Peyer's patch (tissue), 4 donors: ENCODE measurements around the gene HDAC4. TPM values are rescaled to one million over a fixed set of nuclear protein-coding genes. Genes with fewer than 3 reads are reported as not detected.

ENCODE experiments used
- DNase-seq, 3 donors: peaks; one replicate each; pipeline ENCODE4 v3.0.0-alpha.2; 2017 to 2019
- H3K27ac ChIP-seq, 4 donors: fragments of 200-600 bp; sonication (generic); one replicate each; pipeline ENCODE4 v1.5.1; 2016 to 2019
- H3K27me3 ChIP-seq, 2 donors: fragments of 200-600 bp; sonication (generic); one replicate each; pipeline ENCODE4 v1.5.1; 2019
- H3K36me3 ChIP-seq, 3 donors: fragments of 200-600 bp; sonication (generic); one replicate each; pipeline ENCODE4 v1.5.1; 2016 to 2019
- H3K4me1 ChIP-seq, 4 donors: fragments of 200-600 bp; sonication (generic); one replicate each; pipeline ENCODE4 v1.5.1; 2016 to 2019
- H3K4me3 ChIP-seq, 4 donors: fragments of 200-600 bp; sonication (generic); 1 replicate in 3 of 4; 2 replicates in 1 of 4; pipeline ENCODE4 v1.5.1; 2016 to 2019; ENCODE audit warnings: mild to moderate bottlenecking in 1 of 4
- H3K9me3 ChIP-seq, 4 donors: fragments of 200-600 bp; sonication (generic); one replicate each; pipeline ENCODE4 v1.5.1; 2016 to 2019; ENCODE audit warnings: mild to moderate bottlenecking in 1 of 4
- CTCF ChIP-seq, 6 experiments: fragments of 450-650 bp in 4 of 6; fragments of 200-600 bp in 2 of 6; sonication (generic) in 1 of 6; IDR thresholded peaks; one replicate each; pipeline ENCODE4 v1.5.1; 2017 to 2019; ENCODE audit warnings: antibody characterized with exemption in 6 of 6, mild to moderate bottlenecking in 3 of 6, moderate library complexity in 1 of 6
- POLR2A ChIP-seq, 2 donors: fragments of 450-650 bp; IDR thresholded peaks; one replicate each; pipeline ENCODE4 v1.5.1; 2017; ENCODE audit warnings: antibody characterized with exemption in 2 of 2, mild to moderate bottlenecking in 2 of 2, moderate library complexity in 2 of 2
- total RNA-seq, 4 donors: library from RNA; depleted of rRNA; stranded (reverse); fragments of >200 nt; gene quantifications; one replicate each; pipeline ENCODE4 v1.1.0, GENCODE V29; 2016

HDAC4 gene
- total RNA-seq, 4 donors from 2014 or later, result 28.9 to 198 (median 102) TPM

DNA sequence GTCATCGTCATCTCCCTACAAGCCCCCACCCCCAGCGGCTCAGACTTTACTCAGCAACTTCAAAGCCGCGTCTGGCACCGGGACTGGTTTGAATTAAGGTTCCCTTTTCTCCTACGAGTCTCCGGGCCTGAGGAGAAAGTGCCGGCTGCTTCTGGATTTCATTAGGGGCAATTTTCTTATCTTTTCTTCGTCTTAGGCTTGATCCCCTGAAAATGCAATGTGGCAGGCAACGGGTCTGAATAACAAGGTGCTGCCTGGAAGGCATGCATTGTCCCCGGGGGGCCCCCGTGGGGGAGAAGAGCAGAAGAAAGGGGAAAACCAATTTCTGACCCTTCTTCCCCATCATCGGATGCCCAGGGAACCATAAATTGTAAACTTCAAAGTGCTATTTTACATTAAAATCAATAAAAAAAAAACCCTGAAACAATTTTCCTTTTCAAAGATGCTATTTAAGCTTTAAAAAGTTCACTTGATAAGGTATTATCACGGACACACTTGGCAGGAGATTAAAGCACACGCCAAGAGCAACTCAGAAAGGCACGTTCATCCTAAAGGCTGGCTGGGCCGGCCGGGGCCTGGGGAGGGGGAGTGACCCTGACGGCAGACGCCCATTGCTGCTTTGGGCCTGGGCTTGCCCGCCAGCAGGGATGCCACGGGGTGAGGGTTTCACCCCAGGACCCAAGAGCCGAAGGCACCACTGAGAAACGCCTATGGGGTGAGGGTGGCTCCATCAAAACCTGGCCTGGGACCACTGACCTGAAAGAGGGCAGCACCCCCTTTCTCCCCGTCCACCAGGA, 322.5 kb downstream of the HDAC4 start:
- H3K36me3 ChIP-seq, result peaks cover 0 to 78% (median 0%) of the 10 kb centered on the region in 3 donors
- no peaks in the 10 kb centered on the region for H3K27me3 ChIP-seq
- H3K4me1 ChIP-seq, result peaks cover 0 to 8% (median 0%) of the 10 kb centered on the region in 4 donors
- H3K27ac ChIP-seq, result no peak overlapping the region
- H3K4me3 ChIP-seq, result no peak overlapping the region
- no peaks in the 10 kb centered on the region for H3K9me3 ChIP-seq
- no peak for TF ChIP-seq POLR2A (IDR thresholded peaks at IDR 0.05)
- TF ChIP-seq CTCF (IDR thresholded peaks at IDR 0.05), result no peak
- DNase-seq, result no peak

- Histone ChIP-seq H3K4me1 (peaks cover 0 to 8% (median 0%) of the 10 kb centered on the region in 4 donors), H3K27ac (no peak overlapping the region), H3K9me3 (no peaks in the 10 kb centered on the region), H3K27me3 (no peaks in the 10 kb centered on the region), H3K36me3 (peaks cover 0 to 80% (median 0%) of the 10 kb centered on the region in 3 donors), H3K4me3 (no peak overlapping the region)
- no peak for DNase-seq
- TF ChIP-seq POLR2A (IDR thresholded peaks at IDR 0.05), result no peak
Observed at GRCh38 chr2:239077260-239077659, 323.6 kb downstream of the HDAC4 start.

DNA sequence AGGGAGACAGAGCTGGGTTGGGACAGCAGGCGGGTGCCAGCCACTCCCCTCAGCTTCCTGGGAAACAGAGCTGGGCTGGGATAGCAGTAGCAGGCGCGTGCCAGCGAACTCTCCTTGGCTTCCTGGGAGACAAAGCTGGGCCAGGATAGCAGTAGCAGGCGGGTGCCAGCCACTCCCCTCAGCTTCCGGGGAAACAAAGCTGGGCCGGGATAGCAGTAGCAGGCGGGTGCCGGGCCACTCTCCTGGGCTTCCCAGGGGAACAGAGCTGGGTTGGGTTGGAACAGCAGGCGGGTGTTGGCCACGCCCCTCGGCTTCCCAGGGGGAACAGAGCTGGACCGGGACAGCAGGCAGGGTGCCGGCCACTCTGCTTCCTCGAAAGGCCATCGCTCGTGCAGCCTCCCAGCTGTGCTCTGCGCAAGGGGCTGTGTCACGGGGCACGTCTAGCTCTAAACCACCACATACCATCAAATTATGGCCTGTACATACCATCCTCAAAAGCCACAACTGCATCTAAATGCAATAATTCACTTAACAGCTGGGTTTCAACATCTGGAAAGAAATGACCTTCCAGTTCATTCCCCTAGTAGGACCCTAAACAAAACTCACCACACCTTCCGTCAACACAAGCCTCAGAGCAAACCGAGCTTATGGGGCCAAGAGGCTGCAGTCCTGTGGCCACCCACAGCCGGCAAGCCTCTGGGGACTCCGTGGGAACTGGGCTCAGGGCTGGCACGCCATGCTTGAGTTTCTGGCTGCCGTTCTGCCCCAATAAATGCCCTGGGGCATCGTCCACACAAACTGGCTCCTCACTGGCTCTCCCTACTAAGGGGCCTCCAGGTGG, 324.7 kb downstream of the HDAC4 start:
- H3K4me1 ChIP-seq, result peaks cover 0 to 8% (median 0%) of the 10 kb centered on the region in 4 donors
- no peak overlapping the region for H3K4me3 ChIP-seq
- peaks cover 0 to 75% (median 0%) of the 10 kb centered on the region in 3 donors for H3K36me3 ChIP-seq
- TF ChIP-seq CTCF (IDR thresholded peaks at IDR 0.05) (no peak), POLR2A (IDR thresholded peaks at IDR 0.05) (no peak)
- DNase-seq, result peak in 2 of 3 donors; percentile 65 to 74
- peak overlapping the region in 2 of 4 donors; percentile 14 to 35 for H3K27ac ChIP-seq
- no peaks in the 10 kb centered on the region for H3K9me3 ChIP-seq
- H3K27me3 ChIP-seq, result no peaks in the 10 kb centered on the region

DNA sequence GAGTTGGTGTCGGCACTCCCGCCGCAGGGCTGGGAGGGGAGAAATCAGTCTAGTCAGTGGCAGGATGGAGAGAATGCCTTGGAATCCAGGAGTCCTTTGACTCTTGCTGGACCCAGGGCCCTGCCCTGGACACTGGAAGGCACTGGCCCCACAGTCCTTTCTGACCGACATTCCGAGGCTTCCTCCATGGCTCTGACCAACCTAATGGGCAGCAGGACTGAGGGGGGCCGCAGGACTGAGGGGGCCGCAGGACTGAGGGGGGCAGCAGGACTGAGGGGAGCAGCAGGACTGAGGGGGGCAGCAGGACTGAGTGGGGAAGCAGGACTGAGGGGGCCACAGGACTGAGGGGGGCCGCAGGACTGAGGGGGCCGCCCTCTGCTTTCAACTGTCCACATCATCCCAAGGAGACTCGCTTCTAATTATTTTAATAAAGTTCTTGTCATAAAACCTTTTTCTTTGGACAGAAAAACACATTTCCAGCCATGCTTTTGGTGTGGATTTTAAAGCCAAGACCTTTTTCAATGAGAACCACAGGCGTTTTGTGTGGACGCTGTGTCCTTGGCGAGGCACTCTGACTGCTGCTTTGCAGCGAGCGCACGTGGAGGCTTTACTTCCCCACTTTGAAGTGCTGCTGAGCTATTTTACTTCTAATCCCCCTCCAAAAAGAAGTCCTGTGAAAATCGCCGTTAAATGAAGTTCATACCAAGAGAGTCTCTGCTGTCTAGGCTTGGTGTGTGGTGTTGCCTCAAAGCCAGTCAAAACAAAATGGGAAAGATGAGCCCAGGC, 326.9 kb downstream of the HDAC4 start:
- no peaks in the 10 kb centered on the region for H3K9me3 ChIP-seq
- H3K27me3 ChIP-seq, result no peaks in the 10 kb centered on the region
- TF ChIP-seq POLR2A (IDR thresholded peaks at IDR 0.05), result no peak
- H3K36me3 ChIP-seq, result peaks cover 0 to 64% (median 0%) of the 10 kb centered on the region in 3 donors
- H3K27ac ChIP-seq, result no peak overlapping the region
- H3K4me1 ChIP-seq, result peaks cover 0 to 8% (median 0%) of the 10 kb centered on the region in 4 donors
- no peak for DNase-seq
- H3K4me3 ChIP-seq, result no peak overlapping the region

GRCh38 chr2:239073270-239073669, 327.6 kb downstream of the HDAC4 start:
- Histone ChIP-seq H3K4me1 (peaks cover 0 to 8% (median 0%) of the 10 kb centered on the region in 4 donors), H3K9me3 (no peaks in the 10 kb centered on the region), H3K4me3 (no peak overlapping the region), H3K36me3 (peaks cover 0 to 62% (median 0%) of the 10 kb centered on the region in 3 donors), H3K27me3 (no peaks in the 10 kb centered on the region), H3K27ac (no peak overlapping the region)
- no peak for DNase-seq
- TF ChIP-seq POLR2A (IDR thresholded peaks at IDR 0.05) (no peak), CTCF (IDR thresholded peaks at IDR 0.05) (no peak)

- Histone ChIP-seq H3K4me3 (no peak overlapping the region), H3K9me3 (no peaks in the 10 kb centered on the region), H3K27me3 (no peaks in the 10 kb centered on the region), H3K36me3 (peaks cover 0 to 62% (median 0%) of the 10 kb centered on the region in 3 donors), H3K4me1 (peaks cover 0 to 8% (median 0%) of the 10 kb centered on the region in 4 donors), H3K27ac (no peak overlapping the region)
- TF ChIP-seq POLR2A (IDR thresholded peaks at IDR 0.05) (no peak), CTCF (IDR thresholded peaks at IDR 0.05) (no peak)
- DNase-seq, result no peak
Observed at GRCh38 chr2:239072786-239073185, 328.0 kb downstream of the HDAC4 start.
